GM18505 (cell line): ENCODE results near the gene C7.
A peak's percentile ranks its signal among the peaks of the same experiment; 100 is the strongest.

Source experiments
- ATAC-seq: cut with Tn5 transposase; IDR thresholded peaks from one replicate; pipeline ENCODE4 v1.9.1; 2021; ENCODE audit not compliant: unreplicated experiment
- POLR2A ChIP-seq: IDR thresholded peaks from 4 replicates; pipeline ENCODE4 v1.6.1; 2011; ENCODE audit warnings: borderline replicate concordance; ENCODE audit not compliant: insufficient read depth, insufficient read length; ENCODE audit errors: extremely low read depth

The C7 gene

DNA sequence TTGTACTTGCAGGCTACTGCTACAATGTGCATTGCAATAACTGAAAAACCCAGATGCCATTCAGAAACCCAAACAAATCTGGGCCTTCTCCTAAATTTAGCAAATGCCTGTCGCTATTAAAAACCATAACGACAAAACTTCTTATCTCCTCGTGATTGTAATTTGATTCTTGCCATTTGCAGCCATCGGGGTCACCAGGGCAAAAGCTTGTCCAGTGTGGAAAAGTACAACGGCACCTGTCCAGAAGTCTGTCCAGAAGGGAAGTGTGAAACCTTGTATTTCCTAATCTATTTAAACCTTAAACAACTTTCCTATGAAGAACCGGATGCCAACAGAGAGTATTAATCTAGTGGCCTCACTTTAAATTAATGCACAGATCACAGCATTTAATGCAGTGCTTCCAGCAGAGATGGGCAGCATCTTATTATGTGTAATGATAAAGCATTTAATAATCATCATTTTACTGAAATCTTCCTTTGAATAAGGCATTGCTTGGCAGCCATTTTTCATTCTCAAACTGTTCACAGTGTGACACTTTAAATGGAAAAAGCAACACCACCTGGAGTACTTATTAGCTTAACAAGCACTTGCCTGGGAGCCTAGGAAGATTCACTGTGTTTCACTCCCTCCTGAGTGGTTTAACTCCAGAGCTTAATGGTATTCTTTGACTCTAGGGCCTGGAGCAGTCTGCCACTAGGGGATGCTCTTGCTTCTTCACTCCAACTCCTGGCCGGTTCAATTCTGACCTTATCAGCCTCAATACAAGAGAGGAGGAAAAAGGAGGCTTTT is 4.9 kb upstream of the C7 start:
- peak; percentile 77 for ATAC-seq
- TF ChIP-seq POLR2A = no peak

DNA sequence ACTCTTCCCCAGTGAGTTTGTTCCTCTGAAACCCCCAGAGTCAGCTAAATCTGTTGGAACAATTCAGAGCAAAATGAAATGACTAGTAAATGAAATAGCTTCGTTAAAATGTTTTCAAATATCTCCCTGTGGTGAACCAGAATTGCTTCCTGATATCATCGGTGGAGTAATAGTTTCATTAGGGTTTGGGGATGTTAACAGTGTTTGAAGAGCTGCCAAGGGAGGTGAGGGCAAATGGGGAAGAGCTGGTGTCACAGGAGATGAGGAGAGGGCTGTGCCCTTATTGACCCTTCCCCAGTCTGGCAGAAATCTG is 4.3 kb upstream of the C7 start:
- no peak for TF ChIP-seq POLR2A
- ATAC-seq = peak; percentile 14

DNA sequence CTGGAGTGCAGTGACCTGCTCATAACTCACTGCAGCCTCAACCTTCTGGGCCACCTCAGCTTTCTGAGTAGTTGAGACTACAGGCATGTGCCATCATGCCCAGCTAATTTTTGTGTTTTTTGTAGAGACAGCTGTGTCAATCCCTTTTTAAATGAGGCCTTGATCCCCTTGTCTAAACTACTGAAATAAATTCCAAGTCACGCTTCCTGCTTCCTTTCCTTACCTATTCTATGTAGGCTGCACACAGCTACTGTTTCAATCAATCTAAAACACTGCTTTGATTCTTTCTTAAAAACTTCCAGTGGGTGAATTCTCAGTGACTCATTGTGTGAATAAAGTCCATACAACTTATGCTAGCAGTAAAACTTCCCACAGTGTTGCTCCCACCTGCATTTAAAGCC is 2.9 kb upstream of the C7 start:
- TF ChIP-seq POLR2A = no peak
- ATAC-seq = no peak

DNA sequence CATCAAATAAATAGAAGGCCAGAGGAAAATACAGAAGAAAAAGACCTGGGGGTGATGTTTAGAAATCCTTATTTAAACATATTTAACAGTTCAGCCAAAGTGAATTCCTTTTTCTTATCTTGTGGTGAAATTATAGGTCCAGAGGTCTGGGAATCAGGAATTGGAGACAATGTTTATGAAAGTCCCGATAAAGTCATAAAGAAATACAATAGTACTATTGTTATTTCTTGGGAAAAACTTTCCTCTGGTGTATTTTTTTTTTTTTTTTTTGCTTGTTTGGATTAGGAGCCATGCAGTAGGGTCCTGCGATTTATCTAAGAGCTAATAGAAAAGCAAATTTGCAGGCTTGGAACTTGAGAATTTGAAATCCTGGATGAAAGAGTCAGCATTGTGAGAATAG is 426 bp downstream of the C7 start:
- ATAC-seq = no peak
- no peak for TF ChIP-seq POLR2A

DNA sequence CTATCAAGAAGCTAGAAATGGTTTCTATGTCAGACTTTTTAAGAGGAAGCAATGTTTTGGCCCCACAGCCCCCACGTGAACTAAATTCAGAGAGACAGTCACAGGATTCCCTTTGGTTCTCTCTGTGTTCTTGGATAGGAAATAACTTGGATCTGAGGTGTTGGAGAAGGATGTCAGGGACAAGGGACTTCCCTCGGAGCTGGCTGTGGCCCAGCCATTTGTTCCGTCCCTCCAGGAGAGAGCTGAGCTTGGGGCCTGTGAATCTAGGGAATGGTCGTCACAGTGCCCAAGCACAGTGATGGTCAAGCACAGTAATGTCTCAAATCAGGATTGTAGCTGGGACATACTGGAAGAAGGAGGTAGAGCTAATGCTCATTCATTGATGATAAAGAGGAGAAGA is 2.0 kb downstream of the C7 start:
- ATAC-seq = no peak
- TF ChIP-seq POLR2A = no peak

DNA sequence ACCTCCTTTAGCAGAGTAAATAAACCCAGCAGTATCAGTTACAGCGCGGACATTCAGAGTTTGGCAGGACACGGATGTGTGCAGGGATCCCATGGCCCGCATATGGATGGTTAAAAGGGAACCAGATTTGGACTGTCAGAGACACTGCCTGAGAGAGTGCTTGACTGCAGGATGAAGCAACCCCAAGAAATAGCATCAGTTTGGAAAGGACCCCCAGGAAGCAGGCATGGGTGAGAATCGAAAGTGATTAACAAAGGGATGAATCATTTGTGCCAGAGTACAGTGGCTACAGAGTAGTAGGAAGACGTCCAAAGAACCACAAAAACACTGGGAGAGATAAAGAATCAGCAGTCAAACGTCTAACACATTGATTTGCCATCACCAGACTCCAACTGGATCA is 5.5 kb downstream of the C7 start:
- no peak for ATAC-seq
- no peak for TF ChIP-seq POLR2A

DNA sequence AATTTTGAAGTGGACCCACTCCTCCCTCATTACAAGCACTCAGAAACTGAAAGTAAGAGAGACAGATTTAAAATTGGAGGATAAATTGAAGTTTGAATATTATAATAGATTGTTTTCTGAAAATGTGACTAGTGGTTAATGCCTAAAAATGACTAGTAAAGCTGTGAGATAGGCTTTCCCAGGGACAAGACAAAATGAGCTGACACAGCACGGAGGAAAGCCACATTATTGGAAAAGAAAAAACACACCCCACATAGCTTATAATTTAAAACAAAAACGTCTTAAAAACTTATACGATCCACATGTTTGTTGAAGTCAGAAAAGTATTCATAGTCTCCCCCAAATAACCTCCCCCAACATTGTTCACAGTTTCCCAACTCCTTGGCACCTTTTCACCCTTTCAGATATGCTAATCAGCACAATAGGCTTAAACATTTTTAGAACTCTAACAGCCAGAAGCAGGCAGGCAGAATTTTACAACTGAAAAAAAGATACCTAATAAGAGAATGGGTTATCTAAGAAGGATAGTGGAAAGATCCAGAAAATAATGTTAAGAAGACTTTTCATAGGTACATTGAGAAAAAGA is 6.1 kb downstream of the C7 start:
- TF ChIP-seq POLR2A = no peak
- no peak for ATAC-seq

DNA sequence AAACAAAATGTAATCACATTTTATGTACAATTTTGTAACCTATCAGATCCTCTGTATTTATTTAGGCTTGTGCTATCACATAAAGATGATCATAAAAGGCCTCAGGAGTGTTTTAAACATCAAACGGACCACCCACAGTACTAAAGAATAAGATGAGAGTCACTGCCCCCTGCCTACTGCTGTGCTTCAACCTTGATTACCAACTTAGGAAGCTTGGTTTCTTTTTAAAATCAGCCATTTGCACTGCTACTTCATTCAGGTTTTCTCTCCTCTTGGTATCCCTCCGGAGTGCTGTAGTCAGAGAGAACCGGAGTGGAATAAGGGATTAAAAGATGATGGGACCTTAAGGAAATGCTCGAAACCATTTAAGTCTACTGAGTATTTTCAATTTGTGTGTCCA is 6.9 kb downstream of the C7 start:
- ATAC-seq = no peak
- TF ChIP-seq POLR2A = no peak

DNA sequence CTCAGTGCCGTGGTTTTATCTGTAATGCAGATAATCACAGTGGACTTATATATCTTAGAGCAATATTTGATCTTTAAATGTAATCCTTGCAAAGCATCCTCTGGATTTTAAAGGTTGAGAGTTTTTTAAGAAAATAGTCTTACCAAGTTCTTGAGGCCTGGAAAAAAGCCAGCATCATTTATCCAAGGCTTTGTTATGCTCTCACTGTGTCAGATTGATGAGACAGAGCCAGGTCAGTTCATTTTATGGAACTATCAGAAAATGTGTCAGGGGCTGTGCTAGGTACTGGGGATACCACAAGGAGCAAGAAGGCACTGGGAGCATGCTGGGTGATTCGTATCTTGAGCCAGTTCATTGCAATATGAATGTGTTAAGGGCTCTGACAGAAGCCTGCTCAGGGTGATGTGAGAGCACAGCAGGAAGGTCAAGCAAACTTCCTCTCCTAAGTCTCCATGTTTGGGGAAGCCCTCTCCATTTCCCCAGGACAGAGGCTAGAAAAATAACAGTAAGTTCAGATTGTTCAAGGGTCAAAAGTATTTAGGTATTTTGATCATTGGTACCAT is 19.7 kb downstream of the C7 start:
- no peak for TF ChIP-seq POLR2A
- ATAC-seq = no peak

DNA sequence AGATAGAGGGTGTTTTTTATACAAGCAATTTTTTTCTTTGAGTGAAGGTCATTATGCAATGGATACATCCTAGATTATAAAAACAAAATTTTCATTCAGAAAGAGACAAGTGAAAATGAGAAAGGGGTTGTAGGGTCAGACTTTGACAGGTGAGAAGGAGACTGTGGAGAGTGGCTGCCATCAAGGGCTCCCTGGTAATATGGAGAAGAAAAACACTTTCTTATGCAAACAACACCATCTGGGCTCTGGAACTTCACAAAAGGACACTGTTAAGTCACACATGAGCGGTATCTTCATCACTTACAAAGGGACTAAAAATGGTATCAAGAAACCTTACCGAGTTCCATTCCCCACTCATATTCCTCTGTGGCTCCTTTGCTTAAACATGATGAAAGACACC is 23.5 kb downstream of the C7 start:
- ATAC-seq = no peak
- no peak for TF ChIP-seq POLR2A

DNA sequence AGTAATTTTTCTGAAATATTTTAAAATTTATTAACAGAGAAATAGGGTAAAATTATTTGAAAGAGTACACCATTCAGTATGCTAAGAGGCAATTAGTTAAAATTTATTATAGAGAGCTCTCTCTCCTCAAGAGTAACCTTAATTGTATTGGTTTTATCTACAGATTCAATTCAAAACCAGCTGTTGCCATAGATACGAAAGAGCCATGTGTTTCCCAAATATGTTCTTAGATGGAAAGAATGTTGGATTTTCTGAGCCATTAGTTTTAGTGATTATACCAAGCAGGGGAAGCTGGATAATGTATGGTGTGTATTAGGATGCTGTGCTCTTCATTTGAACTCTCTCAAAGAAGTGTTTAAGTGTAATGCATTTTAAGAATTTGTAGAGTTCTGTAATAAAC is 27.8 kb downstream of the C7 start:
- no peak for TF ChIP-seq POLR2A
- no peak for ATAC-seq

DNA sequence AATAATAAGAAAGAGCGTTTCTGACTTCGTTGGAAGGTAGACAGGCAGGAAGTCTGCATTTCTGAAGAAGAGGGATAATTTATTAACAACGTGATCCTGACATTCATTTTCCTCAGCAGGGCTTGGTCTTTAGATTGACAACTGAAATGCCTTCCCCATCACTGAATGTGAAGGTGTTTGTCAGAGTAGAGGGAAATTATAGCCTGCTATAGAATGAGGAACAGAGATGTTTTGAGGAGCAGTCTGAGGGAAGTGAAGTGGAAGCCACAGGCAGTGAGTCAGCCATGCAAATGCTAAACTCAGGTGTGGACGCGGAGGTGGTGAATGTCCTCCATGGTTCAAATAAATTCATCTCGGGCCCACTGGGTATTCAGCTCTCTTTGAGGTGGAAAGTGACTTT is 30.5 kb downstream of the C7 start:
- TF ChIP-seq POLR2A = no peak
- no peak for ATAC-seq

DNA sequence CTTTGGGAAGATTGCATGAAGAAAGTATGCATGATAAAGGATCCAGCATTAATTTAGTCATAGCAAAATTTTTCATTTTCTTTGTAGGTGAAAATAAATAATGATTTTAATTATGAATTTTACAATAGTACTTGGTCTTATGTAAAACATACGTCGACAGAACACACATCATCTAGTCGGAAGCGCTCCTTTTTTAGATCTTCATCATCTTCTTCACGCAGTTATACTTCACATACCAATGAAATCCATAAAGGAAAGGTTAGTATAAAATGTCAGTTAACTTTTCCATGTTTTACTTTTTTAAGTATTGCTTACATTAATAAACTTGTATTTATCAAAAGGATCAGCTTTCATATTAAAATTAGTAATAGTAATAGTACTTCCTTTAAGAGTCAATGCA is 35.8 kb downstream of the C7 start:
- ATAC-seq = no peak
- no peak for TF ChIP-seq POLR2A

DNA sequence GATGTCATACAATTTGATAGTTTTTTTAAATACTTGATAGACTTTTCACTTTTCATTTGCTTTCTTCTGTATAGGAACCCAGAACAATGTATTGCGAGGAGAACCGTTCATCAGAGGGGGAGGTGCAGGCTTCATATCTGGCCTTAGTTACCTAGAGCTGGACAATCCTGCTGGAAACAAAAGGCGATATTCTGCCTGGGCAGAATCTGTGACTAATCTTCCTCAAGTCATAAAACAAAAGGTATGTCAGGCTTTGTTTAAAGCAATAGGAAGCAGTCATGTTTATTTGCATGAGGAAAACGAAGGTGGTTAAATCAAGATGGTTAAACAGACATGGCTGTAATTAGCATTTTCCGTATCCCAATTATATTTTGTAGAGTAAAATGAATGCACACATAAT is 46.0 kb downstream of the C7 start:
- no peak for ATAC-seq
- TF ChIP-seq POLR2A = no peak

DNA sequence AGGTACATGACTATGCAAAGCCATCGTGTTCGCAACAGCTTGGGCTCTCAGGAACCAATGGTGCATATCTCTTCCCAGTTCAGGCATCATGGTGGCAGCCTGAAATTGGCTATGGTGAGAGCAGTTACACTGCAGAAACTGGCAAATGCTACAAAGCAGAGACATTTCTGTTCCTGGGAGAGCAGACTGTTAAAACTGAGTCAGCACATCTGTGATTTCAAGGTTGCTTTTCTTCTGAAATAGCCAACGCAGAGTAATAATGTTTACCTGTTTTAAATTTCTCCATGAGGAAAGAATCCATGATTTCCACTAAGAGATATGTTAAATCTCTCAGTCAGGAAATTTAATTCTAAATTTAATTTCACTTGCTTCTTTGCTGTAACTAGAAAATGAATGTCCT is 47.8 kb downstream of the C7 start:
- TF ChIP-seq POLR2A = no peak
- no peak for ATAC-seq

DNA sequence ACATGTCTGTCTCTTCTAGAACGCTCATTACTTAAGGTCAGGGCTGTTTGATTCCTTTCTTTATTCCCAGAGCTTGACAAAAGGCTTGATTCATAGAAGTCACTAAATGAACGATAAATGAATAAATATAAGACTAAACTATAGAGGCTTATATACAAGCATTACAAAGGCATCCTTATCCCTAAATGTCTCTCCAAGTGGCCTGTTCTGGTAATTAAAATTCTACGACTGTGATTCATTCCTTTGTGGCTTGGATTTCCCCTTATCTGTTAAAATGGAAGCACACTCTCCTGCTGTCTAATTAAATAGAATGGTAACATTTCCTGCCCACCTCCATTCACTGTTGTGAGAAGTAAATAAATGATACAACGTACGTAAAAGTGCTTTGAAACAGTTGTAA is 49.5 kb downstream of the C7 start:
- TF ChIP-seq POLR2A = no peak
- ATAC-seq = no peak

DNA sequence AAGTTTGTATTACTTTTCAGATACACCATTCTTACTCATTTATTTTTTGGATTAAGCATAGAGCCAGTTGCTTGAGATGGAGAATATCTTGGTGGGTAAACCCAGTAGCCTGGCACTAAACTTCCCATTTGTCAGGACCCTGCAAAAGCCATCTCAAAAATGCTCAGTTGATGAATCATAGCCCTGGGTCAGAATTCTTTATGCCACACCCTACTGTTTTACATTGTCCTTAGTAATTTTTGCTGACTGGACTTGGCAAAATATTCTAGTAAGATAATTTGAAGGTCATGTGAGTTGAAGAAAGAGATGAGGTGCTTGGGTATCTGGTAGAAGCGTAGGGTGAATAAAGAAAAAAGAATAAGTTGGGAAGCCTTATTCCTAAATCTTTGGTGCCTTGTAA is 50.7 kb downstream of the C7 start:
- no peak for TF ChIP-seq POLR2A
- no peak for ATAC-seq
